Adrenal gland (tissue), 12 donors: ENCODE results near the gene IFI30. TPM values are rescaled to one million over a fixed set of nuclear protein-coding genes. Genes with fewer than 3 reads are reported as not detected.
A peak's percentile ranks its signal among the peaks of the same experiment; 100 is the strongest.

Experiments
- DNase-seq, 7 donors: peaks; one replicate each; pipeline ENCODE4 v3.0.0-alpha.2; 2019 to 2020
- H3K27ac ChIP-seq, 5 donors: fragments of 200-600 bp; sonication (generic) in 4 of 5; 1 replicate in 3 of 5; 2 replicates in 2 of 5; pipeline versions ENCODE4 v1.5.1 to v1.8.0; 2016 to 2020; ENCODE audit warnings: mild to moderate bottlenecking in 1 of 5
- H3K27me3 ChIP-seq: fragments of 200-600 bp; 2 replicates; pipeline ENCODE4 v1.8.0; 2021
- H3K36me3 ChIP-seq, 2 donors: fragments of 200-600 bp; replicated peaks in 1 of 2; 1 replicate in 1 of 2; 2 replicates in 1 of 2; pipeline versions ENCODE4 v1.5.1 to v1.8.0; 2018 to 2022
- H3K4me1 ChIP-seq, 2 donors: fragments of 200-600 bp; replicated peaks in 1 of 2; 1 replicate in 1 of 2; 2 replicates in 1 of 2; pipeline versions ENCODE4 v1.5.1 to v1.8.0; 2018 to 2021
- H3K4me3 ChIP-seq, 4 donors: fragments of 200-600 bp; sonication (generic) in 3 of 4; one replicate each; pipeline ENCODE4 v1.5.1; 2016 to 2018
- H3K9me3 ChIP-seq, 3 donors: fragments of 200-600 bp; sonication (generic) in 1 of 3; replicated peaks in 1 of 3; 1 replicate in 2 of 3; 2 replicates in 1 of 3; pipeline versions ENCODE4 v1.5.1 to v1.8.0; 2016 to 2021
- POLR2A ChIP-seq, 2 donors: fragments of 450-650 bp; IDR thresholded peaks; one replicate each; pipeline ENCODE4 v1.6.1; 2017; ENCODE audit warnings: antibody characterized with exemption in 2 of 2, mild to moderate bottlenecking in 2 of 2, moderate library complexity in 1 of 2
- WGBS, 4 donors: extraction: QIAGEN DNeasy Blood & Tissue Kit in 2 of 4; methylation state at CpG; one replicate each; pipeline versions ENCODE4 v1.1.5 to v1.1.7; 2013 to 2017; 5-methylcytosine and 5-hydroxymethylcytosine counted together
- intact Hi-C, 2 donors: fragments of 100-400 bp; cut with DNase I; formaldehyde crosslinking; loops; one replicate each; pipeline versions ENCODE4 v1.14.1 to v1.15.0; 2022 to 2023
- polyA plus RNA-seq, 3 donors: library from polyadenylated mRNA; stranded (reverse); fragments of 200-250 nt in 2 of 3; fragments of 350-450 nt in 1 of 3; fragmentation: Illumina TruSeq in 1 of 3; extraction: RNeasy Lipid Tissue Mini Kit (QIAGEN cat#74804) in 1 of 3; gene quantifications; one replicate each; pipeline ENCODE4 v1.2.3, GENCODE V29; 2013 to 2014
- total RNA-seq, 9 donors: library from RNA; depleted of rRNA in 4 of 9; stranded (reverse); fragments of >200 nt in 4 of 9; fragments of 120-200 nt in 1 of 9; fragmentation: NEBNext Ultra II Directional in 1 of 9; extraction: Animal tissue kit (Norgen Biotek cat#: 25700) in 1 of 9; gene quantifications; one replicate each; pipeline versions ENCODE4 v1.1.0 to v1.2.4, GENCODE V29; 2013 to 2023
- TF ChIP-seq, protein P1 (sequence below), 6 experiments: fragments of 450-650 bp in 4 of 6; fragments of 200-600 bp in 2 of 6; sonication (generic) in 1 of 6; IDR thresholded peaks; 1 replicate in 5 of 6; 2 replicates in 1 of 6; pipeline versions ENCODE4 v1.5.1 to v1.8.0; 2016 to 2021; ENCODE audit warnings: antibody characterized with exemption in 6 of 6, mild to moderate bottlenecking in 2 of 6, moderate library complexity in 1 of 6
- donor health status: healthy with polysubstance abuse.
- donor health status: Bipolar disorder and iron deficiency.
- donor health status: DM: yes; HTN: yes; CAD: no.
- donor health status: DM: no; HTN: no; CAD: no.
- donor health status: DM: no; HTN: no; CAD: no.
- donor health status: DM: yes; HTN: yes; CAD: no.

Gene IFI30
- total and polyA plus RNA-seq, 12 donors, result 99.2 to 372 (median 164) TPM

DNA sequence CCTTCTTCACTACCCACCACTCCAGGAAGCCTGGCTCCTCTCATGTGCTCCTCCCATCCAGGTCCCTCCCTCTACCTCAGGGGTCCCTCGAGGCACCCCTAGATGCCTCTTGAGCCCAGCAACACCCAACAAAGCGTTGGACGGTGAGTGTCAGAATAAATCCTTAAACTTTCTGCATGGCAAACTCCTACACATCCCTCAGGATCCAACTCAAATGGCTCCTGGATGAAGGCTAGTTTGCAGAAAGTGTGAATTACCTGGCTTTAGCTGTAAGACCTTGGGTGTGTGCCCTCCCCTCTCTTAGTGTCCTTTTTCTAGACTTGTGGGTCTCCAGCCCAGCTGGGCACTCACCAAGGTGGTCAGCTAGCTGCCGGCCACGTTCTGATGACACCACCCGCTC lies 24.8 kb downstream of the IFI30 start:
- Histone ChIP-seq H3K27ac (no peak overlapping the region), H3K9me3 (no peaks in the 10 kb centered on the region), H3K4me3 (no peak overlapping the region), H3K36me3 (peaks cover 0 to 33% of the 10 kb centered on the region in 2 donors), H3K27me3 (no peaks in the 10 kb centered on the region), H3K4me1 (peaks cover 23 to 26% of the 10 kb centered on the region in 2 donors)
- TF ChIP-seq, protein P1, sequence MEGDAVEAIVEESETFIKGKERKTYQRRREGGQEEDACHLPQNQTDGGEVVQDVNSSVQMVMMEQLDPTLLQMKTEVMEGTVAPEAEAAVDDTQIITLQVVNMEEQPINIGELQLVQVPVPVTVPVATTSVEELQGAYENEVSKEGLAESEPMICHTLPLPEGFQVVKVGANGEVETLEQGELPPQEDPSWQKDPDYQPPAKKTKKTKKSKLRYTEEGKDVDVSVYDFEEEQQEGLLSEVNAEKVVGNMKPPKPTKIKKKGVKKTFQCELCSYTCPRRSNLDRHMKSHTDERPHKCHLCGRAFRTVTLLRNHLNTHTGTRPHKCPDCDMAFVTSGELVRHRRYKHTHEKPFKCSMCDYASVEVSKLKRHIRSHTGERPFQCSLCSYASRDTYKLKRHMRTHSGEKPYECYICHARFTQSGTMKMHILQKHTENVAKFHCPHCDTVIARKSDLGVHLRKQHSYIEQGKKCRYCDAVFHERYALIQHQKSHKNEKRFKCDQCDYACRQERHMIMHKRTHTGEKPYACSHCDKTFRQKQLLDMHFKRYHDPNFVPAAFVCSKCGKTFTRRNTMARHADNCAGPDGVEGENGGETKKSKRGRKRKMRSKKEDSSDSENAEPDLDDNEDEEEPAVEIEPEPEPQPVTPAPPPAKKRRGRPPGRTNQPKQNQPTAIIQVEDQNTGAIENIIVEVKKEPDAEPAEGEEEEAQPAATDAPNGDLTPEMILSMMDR (IDR thresholded peaks at IDR 0.05), result no peak
- no peak for TF ChIP-seq POLR2A (IDR thresholded peaks at IDR 0.05)
- WGBS, 4 donors, result 91 to 95% (median 93%) methylated on average over 6 of the region's 6 CpGs
- intact Hi-C loops, result no loop called here
- no peak for DNase-seq

DNA sequence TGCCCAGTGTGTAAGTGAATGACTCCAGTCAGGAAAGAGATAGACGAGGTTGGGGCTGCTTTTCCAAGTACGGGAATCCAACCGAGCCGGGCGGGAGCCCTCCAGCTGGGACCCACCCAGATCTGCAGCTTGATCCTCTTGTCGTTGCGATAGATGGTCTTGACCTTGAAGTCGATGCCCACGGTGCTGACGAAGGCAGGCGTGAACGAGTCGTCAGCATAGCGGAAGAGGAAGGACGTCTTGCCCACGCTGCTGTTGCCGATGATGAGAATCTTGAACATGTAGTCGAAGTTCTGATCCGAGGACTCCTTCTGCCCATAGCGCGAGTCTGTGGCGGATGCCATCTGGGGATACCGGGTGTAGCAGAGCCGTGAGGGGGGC lies 28.8 kb downstream of the IFI30 start:
- Histone ChIP-seq H3K4me1 (peaks cover 19 to 23% of the 10 kb centered on the region in 2 donors), H3K36me3 (peaks cover 0 to 19% of the 10 kb centered on the region in 2 donors), H3K4me3 (no peak overlapping the region), H3K27me3 (no peaks in the 10 kb centered on the region), H3K9me3 (no peaks in the 10 kb centered on the region), H3K27ac (peak overlapping the region in 1 of 5 donors; percentile 34)
- 68 to 82% (median 76%) methylated on average over 13 to 24 of the region's 24 CpGs for WGBS, 4 donors
- DNase-seq, result peak in 2 of 7 donors; percentile 21 to 36
- intact Hi-C loops, result no loop called here
- TF ChIP-seq, protein P1 (IDR thresholded peaks at IDR 0.05), result no peak

DNA sequence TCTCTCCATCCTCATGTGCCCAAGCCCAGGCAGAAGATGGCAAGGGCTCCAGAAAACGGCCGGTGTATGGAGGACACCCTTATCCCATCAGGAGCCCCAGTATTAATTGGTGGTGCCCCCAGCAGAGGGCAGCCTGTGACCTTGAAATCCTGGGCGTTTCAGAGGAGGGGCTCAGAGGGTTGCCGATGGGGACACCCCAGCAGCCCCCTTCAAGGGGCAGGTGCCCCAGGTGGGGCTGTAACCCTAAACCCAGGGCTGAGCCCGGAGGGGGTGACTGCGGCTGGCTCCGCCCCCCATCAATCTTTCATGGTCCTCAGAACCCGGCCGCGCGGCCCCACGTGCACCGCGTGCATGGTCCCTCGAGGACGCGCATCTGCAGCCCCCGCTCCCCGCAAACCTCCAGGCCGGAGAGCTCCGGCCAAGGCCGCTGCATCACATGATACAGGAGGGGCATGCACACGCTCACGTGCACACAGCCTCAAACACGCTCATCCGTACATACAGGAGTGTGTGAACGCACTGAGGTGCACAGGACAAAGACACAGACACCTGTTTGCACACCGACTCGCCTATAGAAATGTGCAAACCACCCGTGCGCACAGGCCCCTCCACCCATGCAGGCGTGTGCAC lies 29.3 kb downstream of the IFI30 start:
- H3K9me3 ChIP-seq, result no peaks in the 10 kb centered on the region
- TF ChIP-seq, protein P1 (IDR thresholded peaks at IDR 0.05), result peak in 3 of 6 experiments; percentile 18 to 32 (median 28)
- no peak for TF ChIP-seq POLR2A (IDR thresholded peaks at IDR 0.05)
- peaks cover 19 to 23% of the 10 kb centered on the region in 2 donors for H3K4me1 ChIP-seq
- H3K36me3 ChIP-seq, result peaks cover 0 to 18% of the 10 kb centered on the region in 2 donors
- peak overlapping the region in 2 of 5 donors; percentile 34 to 68 for H3K27ac ChIP-seq
- intact Hi-C loops, result no loop called here
- DNase-seq, result peak; percentile 44 to 72 (median 58)
- no peaks in the 10 kb centered on the region for H3K27me3 ChIP-seq
- H3K4me3 ChIP-seq, result peak overlapping the region in 2 of 4 donors; percentile 50 to 59
- 3 to 35% (median 4%) methylated on average over 2 to 32 of the region's 32 CpGs for WGBS, 4 donors

DNA sequence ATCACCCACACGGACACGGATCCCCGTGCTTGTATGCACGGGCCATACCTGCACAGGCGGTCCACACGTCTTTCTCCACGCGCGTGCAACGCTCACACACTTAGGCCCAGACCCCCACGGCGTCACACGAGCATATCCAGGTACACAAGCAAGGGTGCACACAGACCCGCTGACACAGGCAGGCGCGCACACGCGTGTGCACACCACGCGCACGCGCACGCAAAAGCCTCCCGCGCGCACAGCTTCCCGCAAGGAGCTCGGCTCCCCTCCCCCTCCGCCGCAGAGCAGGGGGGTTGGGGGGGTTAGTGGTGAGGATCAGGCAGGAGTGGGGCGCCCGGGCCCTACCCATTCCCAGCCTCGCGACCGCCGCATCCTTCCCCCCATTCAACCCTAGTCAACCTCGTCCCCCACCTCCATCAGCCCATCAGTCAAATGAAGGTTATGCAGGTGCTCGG lies 29.8 kb downstream of the IFI30 start:
- Histone ChIP-seq H3K4me1 (peaks cover 19 to 23% of the 10 kb centered on the region in 2 donors), H3K9me3 (no peaks in the 10 kb centered on the region), H3K4me3 (peak overlapping the region in 3 of 4 donors; percentile 50 to 62 (median 59)), H3K36me3 (peaks cover 0 to 12% of the 10 kb centered on the region in 2 donors), H3K27ac (peak overlapping the region in 3 of 5 donors; percentile 61 to 83 (median 68)), H3K27me3 (no peaks in the 10 kb centered on the region)
- 0 to 1% (median 0%) methylated on average over 12 to 38 of the region's 38 CpGs; no CpG with 5 or more reads in 1 of the 4 donors for WGBS, 4 donors
- intact Hi-C loops, result no loop called here
- TF ChIP-seq, protein P1 (IDR thresholded peaks at IDR 0.05), result no peak
- no peak for TF ChIP-seq POLR2A (IDR thresholded peaks at IDR 0.05)
- DNase-seq, result peak in 6 of 7 donors; percentile 54 to 78 (median 62)
